ENCODE measurements around the gene RALGDS.

Gene RALGDS

DNA sequence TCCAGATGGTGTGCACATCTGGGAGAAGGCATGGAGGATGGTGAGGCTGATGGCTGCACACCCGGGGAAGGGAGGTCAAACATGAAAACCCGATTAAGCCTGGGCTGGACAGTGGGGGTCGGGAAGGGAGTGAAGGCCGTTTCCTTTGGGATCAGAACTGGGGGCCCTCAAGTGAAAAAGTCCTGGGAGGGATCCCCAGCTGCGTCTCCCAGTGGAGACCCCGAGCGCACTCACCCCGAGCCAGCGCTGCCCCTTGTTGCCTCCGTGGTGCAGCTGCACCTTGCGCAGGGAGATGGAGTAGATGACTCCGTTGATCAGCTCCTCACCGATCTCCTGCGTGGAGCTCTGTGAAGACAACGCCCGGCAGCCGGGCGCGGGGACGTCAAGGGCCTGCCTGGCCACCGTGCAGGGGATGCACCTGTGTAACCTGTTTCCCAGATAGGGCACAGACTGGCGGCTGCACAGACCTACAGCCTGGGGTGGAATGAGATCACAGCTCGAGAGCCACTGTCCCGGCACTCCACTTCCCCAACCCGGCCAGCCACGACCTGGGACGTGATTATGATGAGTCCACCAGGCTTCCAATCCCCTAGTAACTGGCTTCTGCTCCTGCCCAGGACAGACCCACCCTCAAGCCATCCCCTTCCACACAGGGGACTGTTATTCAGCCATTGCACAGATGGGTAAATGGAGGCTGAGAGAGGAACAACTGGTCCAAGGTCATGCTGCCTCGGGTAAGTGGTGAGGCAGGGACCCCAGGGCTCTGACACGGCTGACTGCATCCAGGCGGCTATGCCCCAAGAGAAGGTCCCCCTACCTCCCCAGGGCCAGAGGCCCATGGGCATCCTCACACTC lies 9.0 kb downstream of the RALGDS start:
- TF ChIP-seq ZFX (IDR thresholded peaks at IDR 0.05; ENCODE audit: borderline replicate concordance) = no peak
- TF ChIP-seq, protein P1, sequence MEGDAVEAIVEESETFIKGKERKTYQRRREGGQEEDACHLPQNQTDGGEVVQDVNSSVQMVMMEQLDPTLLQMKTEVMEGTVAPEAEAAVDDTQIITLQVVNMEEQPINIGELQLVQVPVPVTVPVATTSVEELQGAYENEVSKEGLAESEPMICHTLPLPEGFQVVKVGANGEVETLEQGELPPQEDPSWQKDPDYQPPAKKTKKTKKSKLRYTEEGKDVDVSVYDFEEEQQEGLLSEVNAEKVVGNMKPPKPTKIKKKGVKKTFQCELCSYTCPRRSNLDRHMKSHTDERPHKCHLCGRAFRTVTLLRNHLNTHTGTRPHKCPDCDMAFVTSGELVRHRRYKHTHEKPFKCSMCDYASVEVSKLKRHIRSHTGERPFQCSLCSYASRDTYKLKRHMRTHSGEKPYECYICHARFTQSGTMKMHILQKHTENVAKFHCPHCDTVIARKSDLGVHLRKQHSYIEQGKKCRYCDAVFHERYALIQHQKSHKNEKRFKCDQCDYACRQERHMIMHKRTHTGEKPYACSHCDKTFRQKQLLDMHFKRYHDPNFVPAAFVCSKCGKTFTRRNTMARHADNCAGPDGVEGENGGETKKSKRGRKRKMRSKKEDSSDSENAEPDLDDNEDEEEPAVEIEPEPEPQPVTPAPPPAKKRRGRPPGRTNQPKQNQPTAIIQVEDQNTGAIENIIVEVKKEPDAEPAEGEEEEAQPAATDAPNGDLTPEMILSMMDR (IDR thresholded peaks at IDR 0.05) = no peak
- no peak overlapping the region for H3K27ac ChIP-seq

DNA sequence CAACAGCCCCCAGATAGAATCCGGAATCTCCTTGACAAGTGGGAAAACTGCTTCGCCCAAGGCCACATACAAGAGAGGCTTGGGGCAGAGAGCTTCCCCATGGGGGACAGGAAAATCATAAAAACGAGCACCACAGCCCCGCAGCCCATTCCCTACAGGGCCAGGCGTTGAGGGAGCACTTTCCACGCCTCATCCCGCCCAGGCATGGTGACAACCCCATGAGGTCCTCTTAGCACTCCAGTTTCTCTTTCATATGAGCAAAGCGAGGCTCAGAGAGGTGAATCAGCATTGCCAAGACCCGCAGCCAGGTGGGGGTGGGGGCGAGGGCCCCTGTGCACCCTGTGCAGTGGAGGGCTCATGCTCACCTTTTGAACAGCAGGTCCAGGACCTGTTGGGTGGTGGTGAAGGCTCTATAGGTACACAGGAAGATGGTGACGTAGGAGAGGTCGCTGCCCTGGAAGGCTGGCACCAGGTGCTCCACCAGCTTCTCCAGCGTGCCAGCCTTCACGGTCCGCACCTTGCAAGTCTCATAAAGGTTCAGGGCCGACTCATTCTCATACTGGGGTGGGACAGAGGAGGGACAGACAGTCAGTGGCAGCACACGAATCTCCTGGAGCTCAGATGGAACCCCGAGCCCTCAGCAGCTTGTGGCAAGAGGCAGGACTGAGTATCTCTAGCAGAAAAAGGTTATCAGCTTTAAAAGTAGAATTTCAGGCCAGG lies 10.9 kb downstream of the RALGDS start:
- no peak overlapping the region for H3K27ac ChIP-seq
- no peak for TF ChIP-seq ZFX (IDR thresholded peaks at IDR 0.05; ENCODE audit: borderline replicate concordance)
- TF ChIP-seq, protein P1 (IDR thresholded peaks at IDR 0.05) = no peak

- TF ChIP-seq, protein P1 (IDR thresholded peaks at IDR 0.05) = no peak
- no peak for TF ChIP-seq ZFX (IDR thresholded peaks at IDR 0.05; ENCODE audit: borderline replicate concordance)
These were observed 12.0 kb downstream of the RALGDS start for GRCh38 chr9:133108794-133109641.

GRCh38 chr9:133107961-133108793 lies 12.9 kb downstream of the RALGDS start:
- no peak for TF ChIP-seq ZFX (IDR thresholded peaks at IDR 0.05; ENCODE audit: borderline replicate concordance)
- TF ChIP-seq, protein P1 (IDR thresholded peaks at IDR 0.05) = no peak
- no peak overlapping the region for H3K27ac ChIP-seq

More at GRCh38 chr9:133108794-133109641, 12.0 kb downstream of the RALGDS start:
- no peak overlapping the region for H3K27ac ChIP-seq

GRCh38 chr9:133107245-133107722 lies 13.8 kb downstream of the RALGDS start:
- no peak overlapping the region for H3K27ac ChIP-seq
- TF ChIP-seq ZFX (IDR thresholded peaks at IDR 0.05; ENCODE audit: borderline replicate concordance) = no peak
- TF ChIP-seq, protein P1 (IDR thresholded peaks at IDR 0.05) = no peak

DNA sequence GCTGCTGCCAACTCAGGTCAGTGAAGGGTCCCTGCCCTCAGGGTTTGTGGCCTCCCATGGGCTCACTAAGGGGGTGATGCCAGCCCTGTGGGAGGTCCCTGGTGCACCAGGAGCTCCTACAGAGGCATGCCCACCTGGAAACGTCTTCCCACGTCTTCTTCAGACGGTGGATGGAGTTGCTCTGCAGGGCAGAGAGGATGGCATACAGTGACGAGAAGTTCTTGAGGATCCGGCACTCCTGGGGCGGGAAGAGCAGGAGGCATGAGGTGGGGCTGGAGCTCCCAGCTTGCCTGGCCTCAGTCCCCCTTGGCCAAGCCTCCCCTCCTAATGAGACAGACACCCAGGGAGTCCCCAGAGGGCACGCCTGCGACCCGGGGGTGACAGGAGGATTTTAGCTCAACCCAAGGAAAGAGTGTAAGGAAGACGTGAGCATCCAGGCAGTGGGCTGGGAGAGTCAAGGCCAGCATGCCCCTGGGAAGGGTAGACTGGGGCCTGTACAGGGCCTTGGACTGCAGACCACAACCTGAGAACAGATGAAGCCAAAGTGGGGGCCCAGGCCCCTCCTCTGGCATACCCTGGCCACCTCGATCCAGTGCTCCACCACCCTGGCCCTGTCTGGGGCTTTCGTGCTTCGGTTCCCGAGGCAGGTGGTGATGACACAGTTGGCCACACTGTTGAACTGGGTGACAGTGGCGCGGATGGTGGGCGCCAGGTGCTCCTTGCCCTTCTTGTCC lies 14.4 kb downstream of the RALGDS start:
- H3K27ac ChIP-seq = no peak overlapping the region
- TF ChIP-seq, protein P1 (IDR thresholded peaks at IDR 0.05) = no peak
- no peak for TF ChIP-seq ZFX (IDR thresholded peaks at IDR 0.05; ENCODE audit: borderline replicate concordance)
